Posterior cingulate gyrus (tissue), 11 donors: ENCODE data around the gene SOX12.

Source experiments
- DNase-seq, 10 donors: peaks; one replicate each; pipeline versions ENCODE4 v3.0.0 to v3.0.0-alpha.2; 2020 to 2021; ENCODE audit warnings: mixed read lengths in 3 of 10
- intact Hi-C: fragments of 100-400 bp; cut with DNase I; formaldehyde crosslinking; loops from one replicate; pipeline ENCODE4 v1.15.1; 2023

SOX12 gene

GRCh38 chr20:300345-300990 lies 24.9 kb upstream of the SOX12 start:
- DNase-seq, result no peak
- intact Hi-C loops, result no loop called here

- intact Hi-C loops, result no loop called here
- no peak for DNase-seq
Measured at GRCh38 chr20:301886-302848, 23.2 kb upstream of the SOX12 start.

GRCh38 chr20:305745-306144 lies 19.6 kb upstream of the SOX12 start:
- no peak for DNase-seq
- intact Hi-C loops, result no loop called here

GRCh38 chr20:308427-309038 lies 16.8 kb upstream of the SOX12 start:
- intact Hi-C loops, result no loop called here
- no peak for DNase-seq

- no peak for DNase-seq
- intact Hi-C loops, result no loop called here
Measured at GRCh38 chr20:309306-309840, 16.0 kb upstream of the SOX12 start.

GRCh38 chr20:309841-310644 lies 15.3 kb upstream of the SOX12 start:
- peak; percentile 99 to 100 (median 100) for DNase-seq
- intact Hi-C loops, result loop anchor here (2.0 kb wide), 1 partner anchor 15 kb away; the partner anchor contains the start of gene SOX12

- DNase-seq, result no peak
- intact Hi-C loops, result loop anchor here (2.0 kb wide), 1 partner anchor 14 kb away; the partner anchor contains the start of gene SOX12
Measured at GRCh38 chr20:310645-311044, 14.7 kb upstream of the SOX12 start.

GRCh38 chr20:311609-312008 lies 13.7 kb upstream of the SOX12 start:
- DNase-seq, result no peak
- intact Hi-C loops, result loop anchor here (2.0 kb wide), 1 partner anchor 13 kb away; the partner anchor contains the start of gene SOX12

- intact Hi-C loops, result no loop called here
- DNase-seq, result no peak
Measured at GRCh38 chr20:312067-312466, 13.3 kb upstream of the SOX12 start.

GRCh38 chr20:312866-313265 lies 12.5 kb upstream of the SOX12 start:
- no peak for DNase-seq
- intact Hi-C loops, result no loop called here

GRCh38 chr20:313402-313801 lies 11.9 kb upstream of the SOX12 start:
- intact Hi-C loops, result no loop called here
- DNase-seq, result no peak

GRCh38 chr20:313948-314347 lies 11.4 kb upstream of the SOX12 start:
- DNase-seq, result no peak
- intact Hi-C loops, result no loop called here

GRCh38 chr20:316316-317068 lies 8.9 kb upstream of the SOX12 start:
- DNase-seq, result no peak
- intact Hi-C loops, result no loop called here

GRCh38 chr20:324177-325044 lies 941 bp upstream of the SOX12 start:
- peak; percentile 74 to 97 (median 84) for DNase-seq
- intact Hi-C loops, result loop anchor here (2.0 kb wide), 1 partner anchor 14 kb away; no protein-coding TSS in a partner anchor

- DNase-seq, result peak; percentile 49 to 96 (median 71)
- intact Hi-C loops, result loop anchor here (2.0 kb wide), 1 partner anchor 15 kb away; no protein-coding TSS in a partner anchor
Measured at GRCh38 chr20:325889-326644, 715 bp downstream of the SOX12 start.

GRCh38 chr20:326645-327185 lies 1.4 kb downstream of the SOX12 start:
- intact Hi-C loops, result no loop called here
- no peak for DNase-seq
